ENCODE data around the gene RIPK4.

DNA sequence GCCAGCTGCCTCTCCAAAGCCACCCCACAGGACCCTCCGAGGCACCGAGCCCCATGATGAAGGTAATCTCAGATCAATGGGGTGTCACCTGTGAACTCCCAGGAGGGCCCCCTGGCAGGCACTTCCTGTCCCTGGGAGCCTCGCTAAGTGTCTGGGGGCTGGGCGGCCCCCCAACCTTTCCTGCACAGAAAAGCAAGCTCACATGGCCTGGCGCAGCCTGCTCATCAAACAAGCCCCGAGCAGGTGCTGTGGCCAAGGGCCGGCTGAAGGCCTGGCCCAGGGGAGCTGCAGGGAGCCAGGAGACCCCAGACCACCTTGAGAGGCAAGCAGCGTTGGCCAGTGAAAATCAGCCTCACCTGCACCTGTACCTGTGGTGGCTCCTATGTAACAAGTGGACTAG is 2.9 kb downstream of the RIPK4 start:
- TF ChIP-seq, protein P1, sequence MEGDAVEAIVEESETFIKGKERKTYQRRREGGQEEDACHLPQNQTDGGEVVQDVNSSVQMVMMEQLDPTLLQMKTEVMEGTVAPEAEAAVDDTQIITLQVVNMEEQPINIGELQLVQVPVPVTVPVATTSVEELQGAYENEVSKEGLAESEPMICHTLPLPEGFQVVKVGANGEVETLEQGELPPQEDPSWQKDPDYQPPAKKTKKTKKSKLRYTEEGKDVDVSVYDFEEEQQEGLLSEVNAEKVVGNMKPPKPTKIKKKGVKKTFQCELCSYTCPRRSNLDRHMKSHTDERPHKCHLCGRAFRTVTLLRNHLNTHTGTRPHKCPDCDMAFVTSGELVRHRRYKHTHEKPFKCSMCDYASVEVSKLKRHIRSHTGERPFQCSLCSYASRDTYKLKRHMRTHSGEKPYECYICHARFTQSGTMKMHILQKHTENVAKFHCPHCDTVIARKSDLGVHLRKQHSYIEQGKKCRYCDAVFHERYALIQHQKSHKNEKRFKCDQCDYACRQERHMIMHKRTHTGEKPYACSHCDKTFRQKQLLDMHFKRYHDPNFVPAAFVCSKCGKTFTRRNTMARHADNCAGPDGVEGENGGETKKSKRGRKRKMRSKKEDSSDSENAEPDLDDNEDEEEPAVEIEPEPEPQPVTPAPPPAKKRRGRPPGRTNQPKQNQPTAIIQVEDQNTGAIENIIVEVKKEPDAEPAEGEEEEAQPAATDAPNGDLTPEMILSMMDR (IDR thresholded peaks at IDR 0.05; ENCODE audit: low read depth, low read length, missing input control) = no peak
- TF ChIP-seq TAF1 (conservative IDR thresholded peaks at IDR 0.05) = no peak
- TF ChIP-seq YY1 (IDR thresholded peaks at IDR 0.05) = no peak
- no peak for TF ChIP-seq RXRA (IDR thresholded peaks at IDR 0.05)
